ENCODE measurements around the gene GGPS1.
"Not testable (repeated sequence)": the region's sequence is repeated elsewhere in the genome, so short reads cannot be mapped to it uniquely, and the experiment has no call there.

The GGPS1 gene

GRCh38 chr1:235328271-235329138, at the start of gene GGPS1:
TSS of gene GGPS1 (plus strand) at chr1:235328570. CDS start at chr1:235335265, 6,695 bp downstream.
- peak; percentile 100 for DNase-seq (ENCODE audit: low spot score)

GRCh38 chr1:235278915-235279292, 49.5 kb upstream of the GGPS1 start:
- DNase-seq (ENCODE audit: low spot score) = no peak

- no peak for DNase-seq (ENCODE audit: low spot score)
Measured at GRCh38 chr1:235279694-235280093, 48.7 kb upstream of the GGPS1 start.

GRCh38 chr1:235280467-235280866, 47.9 kb upstream of the GGPS1 start:
- DNase-seq (ENCODE audit: low spot score) = no peak

- not testable (repeated sequence) for DNase-seq (ENCODE audit: low spot score)
Measured at GRCh38 chr1:235283636-235284035, 44.7 kb upstream of the GGPS1 start.

GRCh38 chr1:235284231-235284769, 44.1 kb upstream of the GGPS1 start:
- DNase-seq (ENCODE audit: low spot score) = no peak

GRCh38 chr1:235286667-235287066, 41.7 kb upstream of the GGPS1 start:
- no peak for DNase-seq (ENCODE audit: low spot score)

- no peak for DNase-seq (ENCODE audit: low spot score)
Measured at GRCh38 chr1:235287208-235287882, 41.0 kb upstream of the GGPS1 start.

GRCh38 chr1:235289859-235290739, 38.3 kb upstream of the GGPS1 start:
- no peak for DNase-seq (ENCODE audit: low spot score)

GRCh38 chr1:235290740-235291502, 37.4 kb upstream of the GGPS1 start:
- no peak for DNase-seq (ENCODE audit: low spot score)

GRCh38 chr1:235291599-235292091, 36.7 kb upstream of the GGPS1 start:
- no peak for DNase-seq (ENCODE audit: low spot score)

GRCh38 chr1:235292790-235293189, 35.6 kb upstream of the GGPS1 start:
- no peak for DNase-seq (ENCODE audit: low spot score)

GRCh38 chr1:235293322-235293942, 34.9 kb upstream of the GGPS1 start:
- DNase-seq (ENCODE audit: low spot score) = no peak

- DNase-seq (ENCODE audit: low spot score) = no peak
Measured at GRCh38 chr1:235295902-235296350, 32.4 kb upstream of the GGPS1 start.

GRCh38 chr1:235296729-235297128, 31.6 kb upstream of the GGPS1 start:
- no peak for DNase-seq (ENCODE audit: low spot score)

- no peak for DNase-seq (ENCODE audit: low spot score)
Measured at GRCh38 chr1:235297579-235297978, 30.8 kb upstream of the GGPS1 start.

GRCh38 chr1:235298758-235299157, 29.6 kb upstream of the GGPS1 start:
- DNase-seq (ENCODE audit: low spot score) = no peak

GRCh38 chr1:235299169-235299858, 29.1 kb upstream of the GGPS1 start:
- no peak for DNase-seq (ENCODE audit: low spot score)

GRCh38 chr1:235302143-235302542, 26.2 kb upstream of the GGPS1 start:
- no peak for DNase-seq (ENCODE audit: low spot score)

Measured in NAMALWA (cell line).